ENCODE results near the gene NOD1.
"Not testable (repeated sequence)": the region's sequence is repeated elsewhere in the genome, so short reads cannot be mapped to it uniquely, and the experiment has no call there.

Gene NOD1

DNA sequence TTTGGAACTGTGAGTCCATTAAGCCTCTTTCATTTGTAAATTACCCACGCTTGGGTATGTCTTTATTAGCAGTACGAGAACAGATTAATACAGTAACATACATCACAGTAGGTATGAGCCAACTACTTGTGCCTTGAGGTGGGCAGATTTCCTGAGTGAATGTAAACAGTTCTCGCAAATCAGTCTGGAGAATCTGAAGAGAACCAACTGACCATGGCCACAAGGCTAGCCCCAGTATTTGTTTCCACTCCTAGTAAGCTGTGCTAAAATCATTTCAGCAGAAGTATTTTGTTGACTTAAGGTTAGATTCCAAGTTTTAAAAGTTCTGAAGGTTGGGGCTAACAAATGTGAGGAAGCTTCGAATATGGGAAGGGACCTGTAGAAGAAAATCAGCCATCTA, 82.9 kb downstream of the NOD1 start:
- TF ChIP-seq, protein P1, sequence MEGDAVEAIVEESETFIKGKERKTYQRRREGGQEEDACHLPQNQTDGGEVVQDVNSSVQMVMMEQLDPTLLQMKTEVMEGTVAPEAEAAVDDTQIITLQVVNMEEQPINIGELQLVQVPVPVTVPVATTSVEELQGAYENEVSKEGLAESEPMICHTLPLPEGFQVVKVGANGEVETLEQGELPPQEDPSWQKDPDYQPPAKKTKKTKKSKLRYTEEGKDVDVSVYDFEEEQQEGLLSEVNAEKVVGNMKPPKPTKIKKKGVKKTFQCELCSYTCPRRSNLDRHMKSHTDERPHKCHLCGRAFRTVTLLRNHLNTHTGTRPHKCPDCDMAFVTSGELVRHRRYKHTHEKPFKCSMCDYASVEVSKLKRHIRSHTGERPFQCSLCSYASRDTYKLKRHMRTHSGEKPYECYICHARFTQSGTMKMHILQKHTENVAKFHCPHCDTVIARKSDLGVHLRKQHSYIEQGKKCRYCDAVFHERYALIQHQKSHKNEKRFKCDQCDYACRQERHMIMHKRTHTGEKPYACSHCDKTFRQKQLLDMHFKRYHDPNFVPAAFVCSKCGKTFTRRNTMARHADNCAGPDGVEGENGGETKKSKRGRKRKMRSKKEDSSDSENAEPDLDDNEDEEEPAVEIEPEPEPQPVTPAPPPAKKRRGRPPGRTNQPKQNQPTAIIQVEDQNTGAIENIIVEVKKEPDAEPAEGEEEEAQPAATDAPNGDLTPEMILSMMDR (conservative IDR thresholded peaks at IDR 0.05; ENCODE audit: low read length) = no peak
- H3K4me3 ChIP-seq (ENCODE audit: low read length) = no peak overlapping the region
- DNase-seq (ENCODE audit: low read depth) = no peak

DNA sequence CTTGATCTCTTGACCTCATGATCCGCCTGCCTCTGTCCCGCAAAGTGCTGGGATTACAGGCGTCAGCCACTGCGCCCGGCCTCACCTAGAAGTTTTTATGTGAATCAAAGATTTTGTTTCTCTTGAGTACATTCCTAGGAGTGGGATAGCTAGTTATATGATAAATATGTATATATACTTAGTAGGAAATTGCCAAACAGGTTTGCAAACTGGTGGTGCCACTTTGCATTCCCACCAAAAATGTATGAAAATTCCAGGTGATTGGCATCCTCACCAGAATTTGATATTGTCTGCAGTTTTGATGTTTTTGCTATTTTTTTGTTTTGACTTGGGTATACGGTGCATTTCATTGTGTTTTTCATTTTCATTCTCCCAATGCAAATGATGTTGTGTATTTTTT, 86.8 kb downstream of the NOD1 start:
- DNase-seq (ENCODE audit: low read depth) = no peak
- TF ChIP-seq, protein P1 (conservative IDR thresholded peaks at IDR 0.05; ENCODE audit: low read length) = no peak
- H3K4me3 ChIP-seq (ENCODE audit: low read length) = no peak overlapping the region

DNA sequence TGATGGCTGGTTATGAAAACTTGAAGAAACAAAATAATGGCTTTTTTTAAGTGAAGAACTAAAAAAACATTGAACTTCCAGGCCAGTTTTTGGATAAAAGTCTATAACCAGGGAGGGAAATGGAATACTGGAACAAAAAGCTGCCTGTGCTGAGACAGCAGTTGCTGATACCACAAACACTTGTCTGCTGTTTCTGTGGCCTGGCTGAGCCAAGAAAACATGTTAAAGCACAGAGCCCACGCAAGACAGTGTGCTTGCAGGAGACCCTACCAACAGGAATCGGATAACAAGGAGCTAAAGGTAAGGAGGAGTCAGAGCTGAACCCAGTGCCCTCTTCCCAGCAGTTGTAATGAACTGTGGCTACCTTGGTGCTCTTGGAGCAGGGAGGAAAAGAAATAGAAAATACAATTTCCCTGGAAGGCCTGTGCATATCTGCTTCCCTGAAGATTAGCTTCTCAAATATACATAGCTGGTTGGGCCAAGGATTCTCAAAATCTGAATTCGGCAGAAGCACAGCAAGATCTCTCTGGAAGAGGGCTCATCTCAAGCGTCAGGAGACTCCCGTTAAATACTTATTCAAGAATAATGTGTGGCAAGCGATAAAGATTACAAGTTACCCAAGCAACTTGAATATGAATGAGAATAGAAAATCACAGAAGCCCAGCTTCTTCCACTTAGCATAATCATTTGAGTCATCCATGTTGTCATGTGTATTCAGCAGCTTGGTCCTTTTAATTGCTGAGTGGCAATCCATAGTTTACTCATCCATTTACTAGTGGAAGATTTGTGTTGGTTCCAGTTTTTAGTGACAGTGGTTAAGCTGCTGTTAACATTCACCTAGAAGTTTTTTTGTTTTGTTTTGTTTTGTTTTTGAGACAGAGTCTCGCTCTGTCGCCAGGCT, 87.6 kb downstream of the NOD1 start:
- no peak overlapping the region for H3K4me3 ChIP-seq (ENCODE audit: low read length)
- no peak for DNase-seq (ENCODE audit: low read depth)
- TF ChIP-seq, protein P1 (conservative IDR thresholded peaks at IDR 0.05; ENCODE audit: low read length) = no peak

DNA sequence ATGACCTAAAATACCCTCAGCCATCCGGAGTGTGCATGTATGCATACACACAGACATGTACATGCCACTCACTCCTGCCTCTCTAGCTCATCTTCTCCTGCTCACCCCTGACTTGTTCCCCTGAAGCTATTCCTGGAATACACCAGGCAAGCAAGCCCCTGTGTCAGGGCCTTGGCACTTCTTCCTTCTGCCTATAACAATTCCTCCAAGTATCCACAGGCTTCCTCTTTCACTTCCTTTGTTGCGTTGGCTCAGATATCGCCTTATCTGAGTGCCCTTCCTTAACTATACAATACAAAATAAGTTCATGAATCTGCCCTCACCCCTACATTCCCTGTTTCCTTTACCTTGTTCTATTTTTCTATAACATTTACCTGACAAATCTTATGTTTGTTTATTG, 88.8 kb downstream of the NOD1 start:
- TF ChIP-seq, protein P1 (conservative IDR thresholded peaks at IDR 0.05; ENCODE audit: low read length) = no peak
- H3K4me3 ChIP-seq (ENCODE audit: low read length) = no peak overlapping the region
- DNase-seq (ENCODE audit: low read depth) = no peak

DNA sequence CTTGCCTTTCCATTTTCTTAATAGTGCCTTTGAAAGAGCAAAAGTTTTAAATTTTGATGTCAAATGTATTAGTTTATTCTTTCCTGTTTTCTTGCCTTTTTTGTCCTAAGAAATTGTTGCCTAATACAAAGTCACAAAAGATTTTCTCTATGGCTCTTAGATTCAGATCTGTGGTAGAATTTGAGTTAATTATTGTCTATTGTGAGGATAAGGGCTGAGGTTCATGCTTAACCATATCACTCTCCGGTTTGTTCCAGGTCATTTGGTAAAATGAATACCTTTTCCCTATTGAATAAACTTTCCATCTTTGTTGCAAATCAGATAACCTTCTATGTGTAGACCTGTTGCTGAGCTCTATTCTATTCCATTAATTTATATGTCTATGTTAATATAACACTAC, 96.0 kb downstream of the NOD1 start:
- no peak overlapping the region for H3K4me3 ChIP-seq (ENCODE audit: low read length)
- DNase-seq (ENCODE audit: low read depth) = no peak
- TF ChIP-seq, protein P1 (conservative IDR thresholded peaks at IDR 0.05; ENCODE audit: low read length) = no peak

DNA sequence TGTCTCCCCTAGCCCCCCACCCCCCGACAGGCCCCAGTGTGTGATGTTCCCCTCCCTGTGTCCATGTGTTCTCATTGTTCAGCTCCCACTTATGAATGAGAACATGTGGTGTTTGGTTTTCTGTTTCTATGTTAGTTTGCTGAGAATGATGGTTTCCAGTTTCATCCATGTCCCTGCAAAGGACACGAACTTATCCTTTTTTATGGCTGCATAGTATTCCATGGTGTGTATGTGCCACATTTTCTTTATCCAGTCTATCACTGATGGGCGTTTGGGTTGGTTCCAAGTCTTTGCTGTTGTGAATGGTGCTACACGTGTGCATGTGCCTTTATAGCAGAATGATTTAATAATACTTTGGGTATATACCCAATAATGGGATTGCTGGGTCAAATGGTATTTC, 97.8 kb downstream of the NOD1 start:
- not testable (repeated sequence) for H3K4me3 ChIP-seq (ENCODE audit: low read length); DNase-seq (ENCODE audit: low read depth)

DNA sequence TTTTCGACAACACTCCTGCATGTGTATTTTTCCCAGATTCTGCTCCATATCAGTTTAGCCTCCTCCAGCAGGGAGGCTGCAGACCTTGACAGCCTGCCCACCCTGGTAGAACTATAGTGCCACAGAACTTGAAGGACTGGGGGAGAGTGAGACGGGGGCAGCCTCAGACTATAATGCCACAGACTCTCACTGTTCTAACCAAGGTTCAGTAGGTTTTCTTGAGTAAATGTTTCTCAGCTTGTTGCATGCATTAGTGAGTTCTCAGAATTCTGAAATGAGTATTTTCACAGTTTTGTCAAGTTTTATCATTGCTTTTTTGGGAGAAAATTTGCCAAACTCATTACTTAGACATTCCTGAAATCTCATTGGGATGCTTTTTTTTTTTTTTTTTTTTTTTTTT, 98.3 kb downstream of the NOD1 start:
- no peak for DNase-seq (ENCODE audit: low read depth)
- TF ChIP-seq, protein P1 (conservative IDR thresholded peaks at IDR 0.05; ENCODE audit: low read length) = no peak
- H3K4me3 ChIP-seq (ENCODE audit: low read length) = no peak overlapping the region
